ENCODE data around the gene CASR.

DNA sequence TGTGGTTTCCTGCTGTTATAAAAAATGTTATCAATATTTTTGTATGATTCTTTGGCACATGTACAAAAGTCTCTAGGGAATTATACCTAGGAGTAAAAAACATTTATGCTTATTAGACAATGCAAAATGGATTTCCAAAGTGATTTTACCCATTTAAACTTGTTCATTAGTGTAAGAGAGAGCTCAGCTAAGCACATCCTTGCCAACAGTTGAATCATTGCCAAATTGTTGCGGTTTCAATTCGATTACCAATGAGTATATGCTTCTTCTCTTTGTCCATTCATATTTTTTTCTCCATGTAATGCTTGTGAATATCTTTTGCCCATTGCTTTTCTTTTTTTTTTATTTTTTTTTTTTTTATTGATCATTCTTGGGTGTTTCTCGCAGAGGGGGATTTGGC, 17.2 kb downstream of the CASR start:
- TF ChIP-seq, protein P1, sequence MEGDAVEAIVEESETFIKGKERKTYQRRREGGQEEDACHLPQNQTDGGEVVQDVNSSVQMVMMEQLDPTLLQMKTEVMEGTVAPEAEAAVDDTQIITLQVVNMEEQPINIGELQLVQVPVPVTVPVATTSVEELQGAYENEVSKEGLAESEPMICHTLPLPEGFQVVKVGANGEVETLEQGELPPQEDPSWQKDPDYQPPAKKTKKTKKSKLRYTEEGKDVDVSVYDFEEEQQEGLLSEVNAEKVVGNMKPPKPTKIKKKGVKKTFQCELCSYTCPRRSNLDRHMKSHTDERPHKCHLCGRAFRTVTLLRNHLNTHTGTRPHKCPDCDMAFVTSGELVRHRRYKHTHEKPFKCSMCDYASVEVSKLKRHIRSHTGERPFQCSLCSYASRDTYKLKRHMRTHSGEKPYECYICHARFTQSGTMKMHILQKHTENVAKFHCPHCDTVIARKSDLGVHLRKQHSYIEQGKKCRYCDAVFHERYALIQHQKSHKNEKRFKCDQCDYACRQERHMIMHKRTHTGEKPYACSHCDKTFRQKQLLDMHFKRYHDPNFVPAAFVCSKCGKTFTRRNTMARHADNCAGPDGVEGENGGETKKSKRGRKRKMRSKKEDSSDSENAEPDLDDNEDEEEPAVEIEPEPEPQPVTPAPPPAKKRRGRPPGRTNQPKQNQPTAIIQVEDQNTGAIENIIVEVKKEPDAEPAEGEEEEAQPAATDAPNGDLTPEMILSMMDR (IDR thresholded peaks at IDR 0.05; ENCODE audit: insufficient read depth, low read length, poor library complexity, severe bottlenecking), result no peak
- no peak for TF ChIP-seq EZH2phosphoT487 (conservative IDR thresholded peaks at IDR 0.05; ENCODE audit: low read length)

Data from SU-DHL-6 (cell line).